B cell (primary cell): ENCODE results near the gene PALS2. TPM values are rescaled to one million over a fixed set of nuclear protein-coding genes. Genes with fewer than 3 reads are reported as not detected.

Experiments used
- ATAC-seq: fragments of 200-7000 bp; cut with Tn5 transposase; one replicate; pipeline ENCODE4 v1.10.0; 2021; ENCODE audit warnings: low read depth, mild to moderate bottlenecking, moderate number of reproducible peaks, moderate library complexity
- CTCF ChIA-PET: fragments of 350-600 bp; sonication (Branson Sonifier 250); formaldehyde crosslinking; loops from one replicate; lab custom pipeline; 2021; ENCODE audit warnings: antibody characterized with exemption, inconsistent platforms; lab: Charles Lee
- POLR2A ChIA-PET: fragments of 350-600 bp; sonication (Branson Sonifier 250); formaldehyde crosslinking; loops from one replicate; lab custom pipeline; 2021; ENCODE audit warnings: antibody characterized with exemption; lab: Charles Lee
- DNase-seq: peaks from one replicate; pipeline ENCODE4 v3.0.0; 2013
- H2AFZ ChIP-seq: 2 replicates; pipeline ENCODE4 v1.6.1; 2012; ENCODE audit warnings: mild to moderate bottlenecking, low read depth, low read length; ENCODE audit not compliant: insufficient read depth, poor library complexity, severe bottlenecking
- H3K27ac ChIP-seq, 2 donors: 1 replicate in 1 of 2; 2 replicates in 1 of 2; pipeline ENCODE4 v1.5.1; 2012 to 2013; ENCODE audit warnings: low read length in 2 of 2, mild to moderate bottlenecking in 2 of 2, moderate library complexity in 1 of 2
- H3K27me3 ChIP-seq, 4 experiments: fragments of 200-600 bp in 1 of 4; sonication (generic) in 1 of 4; replicated peaks in 1 of 4; 1 replicate in 2 of 4; 2 replicates in 2 of 4; pipeline versions ENCODE4 v1.6.1 to v1.7.0; 2013 to 2016; ENCODE audit warnings: low read length in 3 of 4, mild to moderate bottlenecking in 2 of 4, mixed read lengths in 1 of 4, moderate library complexity in 1 of 4; ENCODE audit not compliant: insufficient read depth in 4 of 4, control insufficient read depth in 3 of 4; ENCODE audit errors: control extremely low read depth in 1 of 4
- H3K36me3 ChIP-seq, 2 experiments: replicated peaks in 1 of 2; 1 replicate in 1 of 2; 2 replicates in 1 of 2; pipeline versions ENCODE4 v1.6.1 to v1.7.1; 2013; ENCODE audit warnings: low read length in 1 of 2; ENCODE audit not compliant: insufficient read depth in 2 of 2, control insufficient read depth in 1 of 2; ENCODE audit errors: control extremely low read depth in 1 of 2, extremely low read depth in 1 of 2
- H3K4me1 ChIP-seq, 2 donors: fragments of 200-600 bp in 1 of 2; sonication (generic) in 1 of 2; 1 replicate in 1 of 2; 2 replicates in 1 of 2; pipeline versions ENCODE4 v1.5.1 to v1.6.1; 2013 to 2017; ENCODE audit warnings: low read length in 2 of 2; ENCODE audit not compliant: control insufficient read depth in 2 of 2, insufficient read depth in 2 of 2
- H3K4me2 ChIP-seq: replicated peaks from 2 replicates; pipeline ENCODE3; 2012; ENCODE audit warnings: mild to moderate bottlenecking, low read depth, low read length; ENCODE audit not compliant: poor library complexity, severe bottlenecking
- H3K4me3 ChIP-seq, 5 experiments: fragments of 200-600 bp in 1 of 5; sonication (generic) in 1 of 5; 1 replicate in 3 of 5; 2 replicates in 2 of 5; pipeline versions ENCODE4 v1.5.1 to v1.7.0; 2011 to 2016; ENCODE audit warnings: low read length in 4 of 5, mild to moderate bottlenecking in 4 of 5, low read depth in 2 of 5, control low read depth in 1 of 5, moderate library complexity in 1 of 5; ENCODE audit not compliant: insufficient read depth in 1 of 5; ENCODE audit errors: control extremely low read depth in 1 of 5, extremely low read depth in 1 of 5
- H3K79me2 ChIP-seq: fragments of 200-600 bp; sonication (generic); one replicate; pipeline ENCODE4 v1.6.0; 2016; ENCODE audit warnings: low read length; ENCODE audit not compliant: control insufficient read depth, insufficient read depth
- H3K9ac ChIP-seq: fragments of 200-600 bp; sonication (generic); 2 replicates; pipeline ENCODE4 v1.6.1; 2017; ENCODE audit warnings: mild to moderate bottlenecking, low read length, moderate library complexity
- H3K9me3 ChIP-seq, 3 donors: one replicate each; pipeline versions ENCODE4 v1.6.1 to v1.7.1; 2013; ENCODE audit warnings: low read length in 2 of 3; ENCODE audit not compliant: control insufficient read depth in 2 of 3, insufficient read depth in 1 of 3; ENCODE audit errors: control extremely low read depth in 1 of 3
- H4K20me1 ChIP-seq: 2 replicates; pipeline ENCODE4 v1.6.0; 2012; ENCODE audit warnings: mild to moderate bottlenecking, low read length; ENCODE audit not compliant: insufficient read depth, control insufficient read depth, poor library complexity, severe bottlenecking
- H3K27ac Mint-ChIP-seq: one replicate; pipeline ENCODE4 v1.8.0; 2021; ENCODE audit warnings: mixed read lengths
- H3K27me3 Mint-ChIP-seq: one replicate; pipeline ENCODE4 v1.8.0; 2021; ENCODE audit warnings: mixed read lengths
- H3K4me1 Mint-ChIP-seq: one replicate; pipeline ENCODE4 v1.8.0; 2021; ENCODE audit warnings: mixed read lengths
- H3K4me3 Mint-ChIP-seq: one replicate; pipeline ENCODE4 v1.8.0; 2021; ENCODE audit warnings: mixed read lengths
- H3K9me3 Mint-ChIP-seq: one replicate; pipeline ENCODE4 v1.8.0; 2022; ENCODE audit warnings: mixed read lengths; ENCODE audit not compliant: insufficient read depth
- CTCF ChIP-seq: fragments of 200-600 bp; IDR thresholded peaks from one replicate; pipeline ENCODE4 v1.8.0; 2022; ENCODE audit warnings: antibody characterized with exemption, mild to moderate bottlenecking
- EZH2 ChIP-seq: IDR thresholded peaks from 2 replicates; pipeline ENCODE4 v1.6.1; 2012; ENCODE audit warnings: borderline replicate concordance, low read depth, mild to moderate bottlenecking, moderate library complexity, low read length; ENCODE audit not compliant: insufficient read depth, poor library complexity, severe bottlenecking
- whole genome bisulfite sequencing: methylation state at CpG from one replicate; pipeline ENCODE4 v1.1.5; 2013; ENCODE audit warnings: missing lambda C conversion rate; ENCODE audit not compliant: insufficient coverage; 5-methylcytosine and 5-hydroxymethylcytosine counted together
- intact Hi-C: fragments of 100-400 bp; cut with micrococcal nuclease; formaldehyde crosslinking; loops from one replicate; pipeline ENCODE4 v1.10.0; 2022
- polyA plus RNA-seq: library from polyadenylated mRNA; depleted of rRNA; stranded (reverse); fragments of >200 nt; gene quantifications from 2 replicates; pipeline ENCODE4 v1.2.3, GENCODE V29; 2012
- small RNA-seq: library from RNA; depleted of rRNA; stranded (forward); fragments of <200 nt; gene quantifications from one replicate; pipeline ENCODE3, GENCODE V24; 2012; ENCODE audit warnings: low replicate concordance, low read depth; ENCODE audit not compliant: insufficient read length
- total RNA-seq, 2 donors: library from RNA; stranded (reverse); fragments of 120-200 nt in 1 of 2; gene quantifications; 1 replicate in 1 of 2; 2 replicates in 1 of 2; pipeline versions ENCODE4 v1.2.3 to v1.2.4, GENCODE V29; 2013 to 2022

The PALS2 gene
- total and polyA plus RNA-seq, 2 donors (not counting 1 experiment from before 2014, with no cell fraction given): 4.8 to 54.2 TPM

GRCh38 chr7:24622646-24623182 lies 49.5 kb downstream of the PALS2 start:
- intact Hi-C loops: no loop called here
- Histone ChIP-seq H4K20me1 (peaks cover 5% of the 10 kb centered on the region), H3K27ac (no peak overlapping the region), H2AFZ (no peak overlapping the region), H3K4me2 (no peak overlapping the region), H3K27me3 (no peaks in the 10 kb centered on the region), H3K9me3 (peaks cover 0 to 13% (median 1%) of the 10 kb centered on the region in 3 donors), H3K4me1 (no peaks in the 10 kb centered on the region), H3K79me2 (peaks cover 32% of the 10 kb centered on the region), H3K9ac (no peak overlapping the region), H3K36me3 (no peaks in the 10 kb centered on the region), H3K4me3 (no peak overlapping the region)
- no peak for ATAC-seq
- no peak for DNase-seq
- Mint-ChIP-seq H3K4me1 (peaks cover 29% of the 10 kb centered on the region), H3K27me3 (no peaks in the 10 kb centered on the region), H3K9me3 (peaks cover 10% of the 10 kb centered on the region), H3K27ac (no peak overlapping the region), H3K4me3 (no peak overlapping the region)
- POLR2A ChIA-PET: no interaction called here
- 80% methylated on average over 1 of the region's 1 CpG for WGBS
- TF ChIP-seq CTCF (no peak), EZH2 (no peak)
- CTCF ChIA-PET: no interaction called here

Small RNAs within 50 kb of the gene (small RNA-seq; reads per million reads assigned to genes)
- not detected for gene RNU6-1103P
- not detected for gene SUMO2P14

Other genes with a start within 250 kb of the PALS2 start
- gene GSDME, start 184.0 kb downstream of the PALS2 start, total RNA-seq: 10.6 and 11.9 TPM in 2 replicates
- 3.0 and 7.0 TPM in 2 replicates for gene GSDME, start 184.0 kb downstream of the PALS2 start, polyA plus RNA-seq